Measurements from ENCODE around the gene AARS2. TPM values are rescaled to one million over a fixed set of nuclear protein-coding genes. Genes with fewer than 3 reads are reported as not detected.

Gene AARS2
- total and polyA plus RNA-seq, 4 donors, result 1.9 to 9.6 (median 6.9) TPM

DNA sequence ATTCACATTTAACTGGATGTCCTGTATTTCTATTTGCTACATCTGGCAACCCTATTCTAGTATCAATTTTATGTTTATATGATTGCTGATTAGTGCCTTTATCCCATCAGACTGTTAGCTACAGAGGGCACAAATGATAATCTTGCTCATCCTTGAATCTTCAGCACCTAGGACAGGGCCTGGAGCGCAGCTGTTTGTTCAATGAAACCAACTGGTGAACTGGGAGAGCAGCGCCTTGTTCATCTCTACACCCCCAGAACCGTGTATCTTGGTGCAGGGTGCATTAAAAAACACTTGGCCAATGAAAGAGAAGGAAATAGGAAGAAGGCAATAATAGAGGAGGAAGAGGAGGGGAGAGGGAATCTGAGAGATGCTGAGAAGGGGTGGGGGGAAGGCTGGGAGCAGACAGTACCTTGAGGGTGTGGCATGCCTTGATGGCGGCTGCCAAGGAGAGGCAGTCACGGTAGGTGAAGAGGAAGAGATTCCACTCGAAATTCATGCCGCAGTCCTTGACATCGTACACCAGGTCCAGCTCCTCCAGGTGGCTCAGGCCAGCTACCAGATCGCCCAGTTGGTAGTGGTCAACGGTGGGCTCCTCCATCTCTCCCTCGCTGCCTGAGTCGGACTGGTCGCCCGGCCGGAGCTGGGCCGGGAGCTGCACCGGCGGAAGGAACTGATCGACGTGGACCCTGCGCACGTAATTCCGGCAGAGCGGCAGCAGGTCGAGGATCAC is 27.4 kb downstream of the AARS2 start:
- H3K27me3 ChIP-seq (ENCODE audit: control insufficient read depth in 4 of 4, insufficient read depth in 4 of 4, low read length in 3 of 4), result peaks cover 0 to 4% (median 0%) of the 10 kb centered on the region in 4 donors
- no peak for TF ChIP-seq EGR1 (IDR thresholded peaks at IDR 0.05; ENCODE audit: low read depth in 2 of 2)
- TF ChIP-seq REST (IDR thresholded peaks at IDR 0.05), result peak; percentile 94

DNA sequence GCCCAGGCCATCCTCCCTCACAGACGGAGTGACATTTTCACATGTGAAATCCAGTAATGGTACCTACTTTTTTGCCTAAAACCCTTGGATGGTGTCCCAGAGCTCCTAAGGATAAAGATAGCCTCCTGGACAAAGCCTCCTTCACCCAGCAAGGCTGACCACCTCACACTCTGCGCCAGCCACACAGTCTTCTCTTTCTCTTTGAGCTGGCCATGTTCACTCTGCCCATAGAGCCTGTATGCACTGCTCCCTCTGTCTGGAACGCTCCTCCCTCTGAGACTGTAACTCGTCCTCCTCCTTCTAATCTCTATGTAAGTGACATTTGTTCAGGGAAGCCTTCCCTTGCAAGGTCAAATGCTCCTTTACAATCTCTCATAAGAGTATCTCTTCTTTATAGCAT is 28.3 kb downstream of the AARS2 start:
- no peak overlapping the region for H3K27ac ChIP-seq (ENCODE audit: low read depth in 1 of 2, low read length in 2 of 2)
- H3K4me1 ChIP-seq (ENCODE audit: control insufficient read depth in 4 of 4, insufficient read depth in 4 of 4, low read length in 3 of 4), result no peaks in the 10 kb centered on the region
- H3K36me3 ChIP-seq (ENCODE audit: control insufficient read depth in 4 of 4, insufficient read depth in 3 of 4, low read depth in 1 of 4, low read length in 3 of 4), result no peaks in the 10 kb centered on the region
- H3K27me3 ChIP-seq (ENCODE audit: control insufficient read depth in 4 of 4, insufficient read depth in 4 of 4, low read length in 3 of 4), result peaks cover 0 to 4% (median 0%) of the 10 kb centered on the region in 4 donors
- H3K9ac ChIP-seq (ENCODE audit: low read depth in 1 of 2, low read length in 2 of 2), result no peak overlapping the region
- no peak overlapping the region for H3K4me3 ChIP-seq (ENCODE audit: low read depth in 1 of 3, low read length in 3 of 3)
- no peaks in the 10 kb centered on the region for H3K9me3 ChIP-seq (ENCODE audit: control insufficient read depth in 4 of 4, low read length in 3 of 4)
- DNase-seq (ENCODE audit: low spot score), result no peak
- 55% methylated on average over 4 of the region's 4 CpGs for WGBS
- TF ChIP-seq GABPA (IDR thresholded peaks at IDR 0.05 in 1 of 2, conservative IDR thresholded peaks at IDR 0.05 in 1 of 2) (no peak), SP1 (IDR thresholded peaks at IDR 0.05) (no peak), NR2F2 (IDR thresholded peaks at IDR 0.05) (no peak), FOXA1 (IDR thresholded peaks at IDR 0.05) (no peak), MAX (IDR thresholded peaks at IDR 0.05) (no peak), EGR1 (IDR thresholded peaks at IDR 0.05; ENCODE audit: low read depth in 2 of 2) (no peak), YY1 (IDR thresholded peaks at IDR 0.05) (no peak), HNF4A (conservative IDR thresholded peaks at IDR 0.05) (no peak), TAF1 (conservative IDR thresholded peaks at IDR 0.05) (no peak), JUND (IDR thresholded peaks at IDR 0.05) (no peak), RAD21 (IDR thresholded peaks at IDR 0.05) (no peak), HNF4G (IDR thresholded peaks at IDR 0.05) (no peak), RXRA (IDR thresholded peaks at IDR 0.05) (no peak), ZBTB33 (IDR thresholded peaks at IDR 0.05) (no peak), FOXA2 (IDR thresholded peaks at IDR 0.05) (no peak)
- TF ChIP-seq, protein P1, sequence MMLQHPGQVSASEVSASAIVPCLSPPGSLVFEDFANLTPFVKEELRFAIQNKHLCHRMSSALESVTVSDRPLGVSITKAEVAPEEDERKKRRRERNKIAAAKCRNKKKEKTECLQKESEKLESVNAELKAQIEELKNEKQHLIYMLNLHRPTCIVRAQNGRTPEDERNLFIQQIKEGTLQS (IDR thresholded peaks at IDR 0.05), result no peak
- TF ChIP-seq, protein P2, sequence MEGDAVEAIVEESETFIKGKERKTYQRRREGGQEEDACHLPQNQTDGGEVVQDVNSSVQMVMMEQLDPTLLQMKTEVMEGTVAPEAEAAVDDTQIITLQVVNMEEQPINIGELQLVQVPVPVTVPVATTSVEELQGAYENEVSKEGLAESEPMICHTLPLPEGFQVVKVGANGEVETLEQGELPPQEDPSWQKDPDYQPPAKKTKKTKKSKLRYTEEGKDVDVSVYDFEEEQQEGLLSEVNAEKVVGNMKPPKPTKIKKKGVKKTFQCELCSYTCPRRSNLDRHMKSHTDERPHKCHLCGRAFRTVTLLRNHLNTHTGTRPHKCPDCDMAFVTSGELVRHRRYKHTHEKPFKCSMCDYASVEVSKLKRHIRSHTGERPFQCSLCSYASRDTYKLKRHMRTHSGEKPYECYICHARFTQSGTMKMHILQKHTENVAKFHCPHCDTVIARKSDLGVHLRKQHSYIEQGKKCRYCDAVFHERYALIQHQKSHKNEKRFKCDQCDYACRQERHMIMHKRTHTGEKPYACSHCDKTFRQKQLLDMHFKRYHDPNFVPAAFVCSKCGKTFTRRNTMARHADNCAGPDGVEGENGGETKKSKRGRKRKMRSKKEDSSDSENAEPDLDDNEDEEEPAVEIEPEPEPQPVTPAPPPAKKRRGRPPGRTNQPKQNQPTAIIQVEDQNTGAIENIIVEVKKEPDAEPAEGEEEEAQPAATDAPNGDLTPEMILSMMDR (IDR thresholded peaks at IDR 0.05; ENCODE audit: low read depth, low read length, missing input control), result no peak

More for the DNA sequence above, 27.4 kb downstream of the AARS2 start:
- 75% methylated on average over 25 of the region's 25 CpGs for WGBS
- H3K9ac ChIP-seq (ENCODE audit: low read depth in 1 of 2, low read length in 2 of 2), result no peak overlapping the region
- no peak overlapping the region for H3K27ac ChIP-seq (ENCODE audit: low read depth in 1 of 2, low read length in 2 of 2)
- H3K9me3 ChIP-seq (ENCODE audit: control insufficient read depth in 4 of 4, low read length in 3 of 4), result no peaks in the 10 kb centered on the region
- no peak overlapping the region for H3K4me3 ChIP-seq (ENCODE audit: low read depth in 1 of 3, low read length in 3 of 3)
- DNase-seq (ENCODE audit: low spot score), result no peak
- H3K4me1 ChIP-seq (ENCODE audit: control insufficient read depth in 4 of 4, insufficient read depth in 4 of 4, low read length in 3 of 4), result no peaks in the 10 kb centered on the region
- H3K36me3 ChIP-seq (ENCODE audit: control insufficient read depth in 4 of 4, insufficient read depth in 3 of 4, low read depth in 1 of 4, low read length in 3 of 4), result no peaks in the 10 kb centered on the region
